Right forelimb (tissue), 1 donor: ENCODE data around the gene CNTN5.

Source experiments
- DNase-seq: peaks from one replicate; pipeline ENCODE4 v3.0.0-alpha.2; 2018

CNTN5 gene

DNA sequence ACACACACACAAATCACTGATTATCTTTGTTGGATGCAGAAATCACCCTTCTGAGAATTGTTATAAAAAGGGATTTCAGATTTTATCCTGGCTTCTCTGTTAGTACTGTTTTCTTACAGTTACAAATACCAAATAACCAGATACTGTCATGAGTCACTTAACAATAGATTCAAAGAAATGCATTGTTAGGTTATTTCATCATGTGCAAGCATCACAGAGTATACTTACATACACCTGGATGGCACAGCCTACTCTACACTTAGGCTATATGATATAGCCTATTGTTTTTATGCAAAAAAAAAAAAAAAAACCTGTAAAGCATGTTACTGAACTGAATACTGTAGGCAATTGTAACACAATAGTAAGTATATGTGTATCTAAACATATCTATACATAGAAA lies 1347.1 kb downstream of the CNTN5 start:
- DNase-seq, result no peak

DNA sequence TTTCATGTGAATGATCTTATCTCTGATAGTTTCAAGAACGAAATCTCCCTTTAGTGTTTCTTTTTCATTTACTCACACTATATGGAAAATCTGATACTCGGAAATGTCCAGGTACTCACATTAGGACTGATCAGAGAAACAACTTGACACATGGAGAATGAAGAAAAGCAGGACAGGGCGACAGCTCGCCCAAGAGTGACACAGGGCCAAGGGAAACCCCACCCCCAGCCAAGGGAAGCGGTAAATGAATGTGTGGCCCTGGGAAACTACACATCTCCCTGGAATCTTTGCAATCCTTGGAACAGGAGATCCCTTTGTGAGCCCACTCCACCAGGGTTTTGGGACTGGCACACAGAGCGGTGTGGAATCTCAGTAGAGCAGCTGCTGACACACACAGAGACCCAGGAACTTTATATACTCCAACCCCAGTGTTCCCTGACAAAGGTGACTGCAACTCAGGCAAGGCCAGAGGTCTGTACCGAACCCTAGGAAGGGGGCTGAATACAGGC lies 1362.7 kb downstream of the CNTN5 start:
- DNase-seq, result no peak

DNA sequence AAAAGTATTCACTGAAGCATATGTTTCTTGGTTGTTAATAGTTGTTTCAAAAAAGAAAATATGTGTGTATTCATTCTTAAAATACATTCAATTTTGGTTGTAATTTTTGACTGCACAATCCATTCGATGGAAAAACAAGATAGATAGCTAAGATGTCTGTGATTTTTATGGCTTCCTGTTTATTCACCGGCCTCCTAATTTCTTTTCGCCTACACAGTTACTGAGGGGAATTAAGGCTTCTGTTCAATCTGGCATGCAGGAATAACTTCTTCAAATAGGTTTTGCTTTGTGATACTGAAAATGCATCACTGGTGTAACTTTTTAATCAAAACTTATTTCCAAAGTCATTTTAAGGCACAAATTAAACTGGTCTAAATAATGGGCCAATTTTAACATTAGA lies 1375.5 kb downstream of the CNTN5 start:
- DNase-seq, result no peak

DNA sequence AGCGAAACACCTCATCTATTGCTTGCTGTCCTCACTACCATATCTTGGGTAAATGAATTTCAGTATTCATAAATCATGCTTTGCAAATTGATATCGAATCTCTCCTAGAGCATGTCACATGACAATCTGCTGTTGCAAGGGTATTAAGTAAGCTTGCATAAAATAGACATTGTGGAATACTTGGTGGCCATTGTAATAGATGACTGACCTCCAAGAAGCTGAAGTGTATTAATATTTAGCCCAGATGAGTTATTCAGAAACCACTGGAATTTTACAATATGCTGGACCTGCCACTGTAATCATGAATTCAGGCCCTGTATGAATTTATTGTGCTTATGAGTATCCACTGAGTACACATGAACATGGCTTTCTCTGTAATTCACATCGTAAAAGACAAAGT lies 1376.7 kb downstream of the CNTN5 start:
- DNase-seq, result no peak

DNA sequence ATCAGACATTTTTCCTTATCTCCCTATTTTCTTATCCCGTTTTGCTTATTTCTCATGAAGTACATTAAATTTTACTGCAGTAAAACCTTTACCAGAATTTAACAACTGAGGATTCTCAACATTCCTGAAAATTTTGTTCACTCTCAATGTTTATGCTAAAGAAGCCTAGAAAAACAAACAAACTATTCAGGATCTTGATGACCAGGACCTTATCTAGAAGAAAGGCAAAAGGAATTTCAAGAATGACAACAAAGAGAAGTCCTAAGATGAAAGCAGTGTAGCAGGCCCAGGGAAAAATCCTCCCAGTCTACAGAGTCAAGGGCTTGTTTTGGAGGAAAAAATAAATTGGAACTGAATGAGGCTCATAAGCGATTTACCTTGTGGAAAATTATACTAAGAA lies 1383.1 kb downstream of the CNTN5 start:
- no peak for DNase-seq

DNA sequence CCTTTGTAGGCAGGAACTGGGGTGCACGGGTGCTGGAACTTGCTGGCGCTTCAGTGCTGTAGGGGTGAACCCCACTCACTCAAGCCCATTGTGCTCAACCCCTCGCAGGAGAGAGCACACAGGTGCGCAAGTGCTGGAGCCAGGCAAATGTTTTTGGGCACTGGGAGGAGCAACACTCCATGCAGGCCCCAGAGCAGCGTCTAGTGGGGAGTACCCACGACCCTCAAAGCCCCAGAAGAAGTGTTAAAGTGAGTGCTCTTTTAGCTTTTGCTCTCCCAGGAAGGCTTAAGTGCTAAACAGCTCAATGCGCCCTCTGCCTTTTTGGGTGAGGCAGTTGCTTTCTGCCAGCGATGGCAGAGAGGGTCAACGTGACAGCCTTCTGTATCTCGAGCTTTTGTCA lies 1384.2 kb downstream of the CNTN5 start:
- DNase-seq, result no peak
